NCI-H187 (cell line): ENCODE data around the gene HTT.

Experiments
- DNase-seq, 2 experiments: peaks; one replicate each; lab custom pipeline; 2025; lab: John Stamatoyannopoulos, UW

The HTT gene

DNA sequence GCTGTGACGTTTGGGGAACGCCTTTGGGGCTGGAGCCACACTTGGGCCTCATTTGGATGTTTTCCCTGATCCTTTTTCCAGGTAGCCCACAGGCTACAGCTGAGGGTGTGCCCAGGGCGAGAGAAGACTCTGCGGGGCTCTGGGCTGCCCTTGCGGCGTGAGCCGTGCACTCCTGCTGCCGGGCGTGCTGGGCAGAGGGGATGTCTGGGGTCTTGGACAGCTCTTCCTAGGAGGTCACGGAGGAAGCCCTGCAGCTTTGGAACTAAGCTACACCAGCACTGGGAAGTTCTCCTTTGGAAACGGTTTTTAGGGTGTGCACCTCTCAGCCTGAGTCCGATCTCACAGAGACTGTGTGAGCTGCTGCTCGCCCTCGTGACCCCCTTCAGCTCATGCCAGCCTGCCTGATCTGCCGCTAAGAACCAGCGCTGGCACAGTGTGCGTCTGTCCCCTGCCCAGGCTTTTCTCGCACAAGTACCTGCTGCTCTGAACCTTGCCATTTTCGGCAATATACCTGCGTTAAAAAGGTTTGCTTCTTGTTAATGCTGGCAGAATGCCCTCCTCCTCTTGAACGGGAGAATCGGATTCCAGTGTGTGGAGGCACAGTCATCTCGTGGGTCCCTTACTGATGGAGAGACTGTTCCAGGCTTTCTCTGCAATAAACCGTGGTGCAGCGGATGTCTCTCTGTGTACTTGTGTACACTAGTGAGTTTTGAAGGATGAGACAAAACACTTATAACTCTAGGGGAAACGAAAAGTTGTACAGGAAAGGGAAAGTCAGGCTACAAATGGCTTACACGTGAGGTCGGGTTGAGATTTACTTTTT, 188.8 kb downstream of the HTT start:
- DNase-seq, result no peak

DNA sequence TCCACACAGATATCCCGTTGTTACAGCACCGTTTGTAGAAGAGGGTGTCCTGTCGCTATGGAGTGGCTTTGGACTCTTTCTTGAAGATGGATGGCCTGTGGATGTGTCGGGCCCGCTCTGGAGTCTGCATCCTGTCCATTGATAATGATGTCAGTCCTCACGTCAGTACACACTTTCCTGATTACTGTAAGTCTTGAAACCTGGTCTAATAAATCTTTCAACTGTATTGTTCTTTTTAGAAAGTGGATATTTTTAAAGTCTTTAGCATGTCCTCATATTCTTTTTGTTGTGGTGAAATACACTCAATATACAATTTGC, 189.4 kb downstream of the HTT start:
- no peak for DNase-seq

DNA sequence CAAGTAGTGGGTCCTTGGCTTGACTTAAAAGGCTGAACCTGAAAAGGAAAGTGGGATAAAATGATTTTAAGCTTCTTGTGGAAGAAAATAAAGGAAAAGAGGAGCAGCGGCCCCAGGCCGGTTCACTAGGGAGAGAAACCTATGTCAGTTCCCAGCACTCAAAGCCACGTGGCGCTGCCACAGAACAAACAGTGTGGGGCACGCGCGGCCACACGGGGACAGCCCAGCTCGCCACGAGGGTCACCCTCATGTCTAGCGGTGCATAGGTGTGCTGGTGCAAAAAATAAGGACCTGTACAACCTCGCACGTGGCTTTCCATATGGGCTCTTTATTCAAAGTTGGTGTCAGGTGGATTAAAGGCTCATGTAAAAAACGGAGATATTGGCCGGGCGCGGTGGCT, 191.6 kb downstream of the HTT start:
- DNase-seq, result no peak

DNA sequence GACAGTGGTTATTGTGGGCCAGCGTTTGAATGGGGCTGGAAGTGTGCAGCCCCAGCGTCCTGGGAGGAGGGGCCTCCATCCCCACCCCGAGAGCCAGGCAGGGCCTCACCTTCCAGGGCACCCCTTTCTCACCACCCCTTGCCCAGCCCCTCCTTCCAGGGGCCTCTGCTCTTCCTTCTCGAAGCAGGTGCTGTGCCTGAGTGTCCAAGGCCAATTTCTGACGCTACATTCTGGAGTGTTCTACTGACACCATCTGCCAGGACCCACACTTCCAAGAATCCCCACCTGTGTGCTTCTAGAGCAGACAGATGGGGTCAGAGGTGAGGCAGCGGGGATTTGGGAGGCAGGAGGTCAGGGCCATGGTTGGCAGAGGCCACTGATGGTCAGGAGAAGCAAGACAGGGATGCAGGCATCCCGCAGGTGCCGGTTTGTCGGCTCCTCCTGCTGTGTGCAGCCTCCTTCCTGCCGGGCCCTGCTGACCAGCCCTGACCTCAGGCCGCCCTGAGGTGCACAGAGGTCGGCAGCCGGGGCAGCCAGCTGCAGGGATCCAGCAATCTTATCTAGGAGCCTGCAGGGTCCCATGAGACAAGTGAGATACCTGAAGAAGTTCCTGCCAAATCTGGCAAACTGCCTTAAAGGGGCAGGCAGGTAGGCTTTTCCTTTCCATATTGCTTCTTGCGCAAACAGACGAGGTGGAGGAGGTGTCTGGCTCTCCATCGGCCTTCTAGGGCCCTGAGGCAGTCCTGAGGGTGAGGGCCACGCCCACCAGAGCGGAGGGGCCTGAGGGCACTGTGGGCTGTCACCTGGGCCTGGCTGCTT, 193.3 kb downstream of the HTT start:
- DNase-seq, result no peak

DNA sequence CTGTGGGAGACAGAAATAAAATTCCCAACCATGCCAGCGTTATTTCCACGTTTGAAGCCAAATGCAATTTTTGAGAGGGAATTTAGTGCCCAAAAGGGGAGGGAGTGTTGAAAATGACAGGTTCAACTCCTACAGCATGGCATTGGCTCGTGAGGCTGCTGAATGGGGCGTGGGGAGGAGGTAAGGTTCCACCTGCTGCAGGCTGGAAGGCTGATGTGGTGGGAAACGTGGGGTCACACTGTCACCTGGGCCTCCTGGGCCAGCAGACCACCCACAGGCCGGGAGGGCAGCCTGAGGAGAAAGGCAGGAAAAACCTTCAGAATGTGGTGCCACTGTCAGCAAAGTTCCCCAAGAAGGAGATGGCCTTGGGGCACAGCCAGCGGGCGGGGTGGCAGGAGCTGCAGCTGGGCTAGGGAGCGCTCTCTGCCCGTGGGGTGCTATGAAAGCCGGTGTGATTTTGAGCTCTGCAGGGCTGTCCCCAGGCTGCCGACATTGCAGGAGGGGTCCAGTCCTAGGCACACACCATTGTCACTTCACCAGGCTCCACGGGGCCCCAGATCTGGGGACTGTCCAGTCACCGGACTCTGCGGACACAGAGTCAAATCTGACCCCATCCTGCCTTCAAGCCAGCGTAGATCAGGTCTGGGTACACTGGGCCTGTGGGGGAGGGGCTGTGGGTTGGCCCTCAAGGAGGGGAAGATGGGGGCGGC, 194.1 kb downstream of the HTT start:
- no peak for DNase-seq

DNA sequence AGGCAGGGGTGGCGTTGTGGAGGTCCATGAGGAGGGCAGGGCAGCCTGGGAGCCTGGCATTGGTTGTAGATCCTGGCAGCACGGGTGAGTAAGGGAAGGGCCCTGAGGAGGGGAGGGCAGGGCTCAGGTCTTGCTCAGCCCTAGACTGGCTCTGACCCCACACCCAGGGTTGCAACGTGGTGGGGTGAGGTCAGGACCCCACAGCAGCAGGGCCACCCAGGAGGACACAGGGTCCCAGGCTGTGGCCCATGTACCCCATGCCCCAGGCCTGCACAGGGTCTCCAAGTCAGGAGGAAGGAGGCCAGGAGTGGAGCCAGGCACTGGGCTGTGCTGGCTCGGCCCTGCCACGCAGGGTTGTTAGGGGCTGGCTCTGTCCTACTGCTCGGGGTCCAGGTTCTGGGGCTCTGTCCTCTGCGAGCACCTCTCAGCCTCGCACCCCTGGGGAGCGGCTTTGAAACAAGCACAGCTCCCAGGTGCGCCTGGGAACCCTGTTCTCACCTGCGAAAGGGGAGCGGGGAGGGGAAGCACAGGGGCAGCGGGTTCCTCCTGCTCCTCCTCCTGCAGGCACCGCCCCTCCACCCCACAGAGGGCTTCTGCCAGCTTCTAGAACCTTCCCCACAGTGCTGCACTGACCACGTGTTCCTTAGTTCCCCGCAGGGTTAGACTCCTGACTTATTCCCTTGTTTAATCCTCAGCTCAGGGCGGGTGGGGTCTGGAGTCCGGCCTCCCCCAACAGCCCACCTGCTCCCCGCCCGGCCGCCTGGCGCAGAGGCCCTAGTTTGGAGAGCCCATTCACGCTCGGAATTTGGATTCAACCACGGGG, 194.8 kb downstream of the HTT start:
- DNase-seq, result no peak

DNA sequence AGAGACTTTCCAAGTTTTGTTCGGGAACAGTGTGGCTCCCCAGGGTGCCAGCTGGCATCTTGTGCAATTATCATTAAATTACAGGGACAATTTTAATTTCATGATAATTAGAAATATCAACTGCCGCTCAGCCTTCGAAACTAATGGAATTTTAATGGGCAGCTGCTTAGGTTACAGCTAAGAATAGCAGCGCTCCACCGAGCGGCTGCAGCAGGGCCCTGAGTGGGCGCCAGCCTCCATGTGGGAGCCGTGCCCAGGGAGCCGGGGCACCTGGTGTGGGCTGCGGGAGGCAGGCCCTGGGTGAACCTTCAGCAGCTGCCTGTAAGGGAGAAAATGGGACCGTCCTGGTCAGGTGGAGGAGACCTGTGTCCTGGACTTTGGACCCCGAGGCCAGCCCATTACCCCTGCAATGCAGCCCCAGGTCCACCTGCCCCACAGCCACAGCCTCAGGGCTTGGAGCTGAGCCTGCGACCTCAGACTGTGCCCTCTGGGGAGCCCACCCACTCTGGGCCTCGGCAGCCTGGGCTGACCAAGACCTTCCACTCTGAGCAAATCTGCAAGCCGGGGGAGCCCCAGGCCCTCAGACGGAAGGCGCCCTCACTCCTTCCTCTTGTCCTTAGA, 195.6 kb downstream of the HTT start:
- DNase-seq, result no peak

DNA sequence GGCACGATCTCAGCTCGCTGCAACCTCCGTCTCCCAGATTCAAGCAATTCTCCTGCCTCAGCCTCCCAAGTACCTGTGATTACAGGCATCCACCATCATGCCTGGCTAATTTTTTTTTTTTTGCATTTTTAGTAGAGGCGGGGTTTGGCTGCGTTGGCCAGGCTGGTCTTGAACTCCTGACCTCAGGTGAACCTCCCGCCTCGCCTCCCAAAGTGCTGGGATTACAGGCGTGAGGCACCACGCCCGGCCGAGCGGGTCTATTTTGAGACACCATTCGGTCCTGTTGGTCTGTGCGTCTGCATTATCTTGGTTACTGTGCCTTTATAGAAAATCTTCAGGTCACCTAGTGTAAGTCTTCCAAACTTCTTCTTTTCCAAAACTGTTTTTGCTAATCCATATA, 196.7 kb downstream of the HTT start:
- no peak for DNase-seq

DNA sequence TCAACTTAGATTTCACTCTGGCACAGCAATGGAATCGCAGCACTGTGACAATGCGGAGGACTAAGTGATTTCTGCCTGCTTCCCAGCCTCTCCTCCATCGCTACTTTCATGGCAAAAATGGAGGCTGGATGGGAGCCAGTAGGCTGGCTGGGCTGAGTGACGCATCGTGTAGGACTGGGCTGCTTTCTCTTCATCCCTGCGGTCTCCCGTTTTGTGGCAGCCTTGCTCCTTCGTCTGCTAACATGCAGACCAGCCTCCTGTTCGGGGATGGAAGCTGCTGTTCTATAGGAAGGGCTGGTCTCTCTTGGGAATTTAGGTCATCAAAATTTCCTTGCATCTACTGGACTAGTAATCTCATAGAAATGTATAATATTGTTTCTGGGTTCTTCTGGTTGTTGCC, 202.5 kb downstream of the HTT start:
- no peak for DNase-seq

DNA sequence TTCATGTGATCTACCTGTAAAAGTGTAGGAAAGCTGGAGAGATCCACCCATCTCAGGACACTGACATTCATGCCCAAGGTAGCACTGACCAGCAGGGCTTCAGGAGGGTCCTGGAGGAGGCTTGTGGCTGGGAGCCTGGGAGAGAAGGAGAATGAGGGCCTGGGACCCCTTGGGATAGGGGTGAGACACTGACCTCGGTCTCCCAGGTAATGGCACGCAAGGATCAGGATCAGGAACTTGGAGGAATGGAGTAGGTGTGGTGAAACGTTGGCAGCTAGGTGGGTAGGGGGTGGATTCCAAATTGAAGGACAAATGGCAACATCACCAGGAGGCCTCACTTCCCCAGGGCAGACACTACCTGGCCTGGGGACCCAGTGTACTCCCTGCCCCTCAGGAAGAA, 206.0 kb downstream of the HTT start:
- no peak for DNase-seq

DNA sequence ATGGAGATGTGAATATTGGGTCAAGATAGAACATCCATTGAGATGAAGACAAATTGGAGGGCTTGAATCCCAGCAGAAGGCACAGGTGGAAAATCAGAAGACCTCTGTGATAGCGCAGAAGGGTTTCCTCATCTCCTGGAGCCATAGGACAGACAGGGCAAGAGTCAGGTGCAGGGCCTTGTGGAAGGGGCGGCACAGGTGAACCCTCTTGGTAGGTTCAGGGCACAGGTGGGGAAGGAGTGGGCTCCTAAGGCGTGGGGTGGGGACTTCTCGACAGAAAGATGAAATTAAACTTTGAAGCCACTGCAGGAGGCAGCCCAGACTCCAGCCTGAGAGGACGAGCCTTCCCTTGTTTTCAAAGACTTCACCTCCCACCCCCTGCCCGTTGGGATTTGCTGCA, 209.0 kb downstream of the HTT start:
- DNase-seq, result no peak

DNA sequence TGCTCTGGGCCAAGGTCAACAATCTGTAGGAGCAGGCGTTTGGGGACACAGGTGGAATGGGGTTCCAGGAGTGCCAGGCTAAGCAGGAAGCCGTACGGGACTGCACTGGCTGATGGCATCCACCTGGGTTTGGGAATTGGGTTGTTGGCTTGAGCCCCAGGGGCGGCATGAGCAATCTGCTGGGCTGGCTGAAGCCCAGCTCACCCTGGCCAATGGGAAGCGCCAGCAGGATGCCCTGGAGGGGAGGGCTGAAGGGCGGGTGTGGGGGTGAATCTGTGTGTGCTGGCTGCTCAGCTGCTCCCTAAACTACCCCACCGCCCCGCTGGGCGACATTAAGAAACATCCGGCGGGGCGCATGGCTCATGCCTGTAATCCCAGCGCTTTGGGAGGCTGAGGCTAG, 209.4 kb downstream of the HTT start:
- no peak for DNase-seq

DNA sequence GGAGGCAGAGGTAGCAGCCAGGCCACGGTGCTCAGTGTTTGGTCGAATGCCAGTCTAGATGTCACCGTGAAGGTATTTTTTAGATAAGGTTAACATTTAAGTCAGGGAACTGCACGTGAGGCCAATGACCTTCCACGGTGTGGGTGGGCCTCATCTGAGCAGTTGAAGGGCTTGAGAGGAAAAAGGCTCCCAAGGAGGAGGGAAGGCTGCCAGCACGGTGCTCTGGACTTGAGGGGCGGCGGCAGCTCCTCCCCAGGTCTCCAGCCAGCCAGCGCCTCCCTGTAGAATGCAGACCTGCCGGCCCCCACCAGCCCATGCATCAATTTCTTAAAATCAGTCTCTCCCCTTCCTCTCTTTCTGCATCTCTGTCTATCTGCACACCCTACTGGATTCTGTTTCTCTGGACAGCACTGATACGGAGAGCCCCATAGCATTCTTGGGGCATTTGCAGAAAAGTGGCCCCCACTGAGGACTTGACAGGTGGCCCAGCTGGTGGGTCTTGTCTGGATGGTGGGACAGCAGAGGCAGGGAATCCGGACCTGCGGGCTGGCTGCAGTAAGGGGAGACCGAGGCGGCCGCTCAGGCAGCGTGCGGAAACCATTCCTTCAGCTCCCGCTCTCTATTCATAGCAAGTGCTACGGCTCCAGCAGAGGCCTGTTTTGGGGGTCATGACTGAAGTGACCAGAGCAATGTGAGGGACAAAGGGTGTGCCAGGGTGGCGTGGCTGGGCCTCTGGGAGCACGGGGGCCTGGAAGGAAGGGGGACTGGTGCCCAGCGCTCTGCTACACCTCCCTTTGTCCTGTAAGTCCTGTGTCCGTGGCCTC, 210.5 kb downstream of the HTT start:
- DNase-seq, result no peak

DNA sequence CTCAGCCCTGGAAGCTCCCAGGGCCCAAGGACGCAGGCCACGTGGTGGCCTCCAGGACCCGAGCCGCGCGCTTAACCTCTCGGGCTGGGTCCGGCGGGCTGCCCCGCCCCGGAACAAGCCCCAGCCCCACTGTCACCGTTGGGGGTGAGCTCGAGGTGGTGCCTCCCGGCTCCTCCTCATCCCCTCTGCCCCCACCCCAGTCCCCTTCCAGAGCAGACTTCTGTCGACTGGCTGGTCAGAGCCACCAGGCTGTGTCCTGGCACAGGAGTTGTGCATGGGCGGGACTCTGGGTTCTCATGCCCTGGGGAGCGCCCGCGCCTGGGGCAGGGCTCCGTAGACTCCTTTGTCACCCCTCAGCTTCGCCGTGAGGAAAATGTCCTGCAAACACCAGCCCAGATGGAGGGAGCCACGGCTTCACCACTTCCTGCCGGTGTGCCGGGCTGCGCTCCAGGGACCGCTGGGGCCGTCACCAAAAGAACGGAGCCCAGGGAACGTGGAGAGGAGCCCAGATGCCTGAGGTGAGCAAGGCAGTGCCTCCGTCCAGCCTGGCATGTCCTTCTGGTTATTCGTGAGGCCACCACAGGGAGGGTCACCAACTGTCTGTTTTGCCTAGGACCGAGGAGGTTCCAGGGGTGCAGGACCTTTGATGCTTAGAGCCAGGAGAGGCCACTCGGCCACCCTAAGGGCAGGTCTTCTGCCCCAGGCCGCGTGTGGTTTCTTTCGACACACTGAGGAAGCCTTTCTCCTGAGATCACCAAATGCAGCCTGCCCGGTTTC, 211.3 kb downstream of the HTT start:
- DNase-seq, result no peak

DNA sequence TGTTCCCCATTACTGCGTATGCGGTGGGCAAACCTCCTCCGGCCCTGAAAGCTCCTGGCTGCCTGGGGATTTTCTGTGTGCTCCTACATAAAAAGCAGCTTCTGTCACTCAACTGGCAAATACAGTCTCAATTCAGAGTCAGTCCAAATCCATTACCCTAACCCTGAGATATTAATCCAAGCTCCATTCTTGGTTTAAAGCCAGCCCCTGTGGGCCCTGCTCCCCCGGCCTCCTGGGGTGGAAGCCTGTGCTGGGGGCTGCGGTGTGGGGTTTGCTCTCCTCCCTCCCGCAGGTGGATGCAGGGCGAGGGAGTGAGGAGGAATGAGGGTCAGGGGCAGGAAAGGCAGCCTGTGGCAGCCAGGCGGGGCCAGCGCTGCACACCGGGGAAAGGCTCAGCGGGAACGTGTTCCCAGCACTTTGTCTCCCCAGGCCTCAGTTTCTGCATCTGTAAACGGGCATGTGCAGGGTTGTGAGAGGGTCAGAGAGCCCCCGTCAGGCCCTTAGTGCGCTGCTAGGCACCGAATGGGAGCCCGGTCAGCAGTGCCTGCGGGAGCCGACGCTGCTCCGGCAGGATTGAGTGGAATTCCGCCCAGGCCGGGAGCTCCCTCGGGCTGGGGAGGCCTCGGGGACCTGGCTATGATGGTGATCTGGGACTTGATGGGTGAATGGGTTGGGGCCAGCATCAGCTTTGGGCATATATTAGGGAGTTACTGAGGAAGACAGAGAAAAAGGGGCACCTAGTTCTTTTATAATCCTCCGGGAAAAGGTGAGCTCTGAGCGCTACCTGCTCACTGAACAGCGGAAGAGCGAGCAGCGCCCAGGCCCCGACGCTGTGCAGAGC, 212.1 kb downstream of the HTT start:
- DNase-seq, result no peak

DNA sequence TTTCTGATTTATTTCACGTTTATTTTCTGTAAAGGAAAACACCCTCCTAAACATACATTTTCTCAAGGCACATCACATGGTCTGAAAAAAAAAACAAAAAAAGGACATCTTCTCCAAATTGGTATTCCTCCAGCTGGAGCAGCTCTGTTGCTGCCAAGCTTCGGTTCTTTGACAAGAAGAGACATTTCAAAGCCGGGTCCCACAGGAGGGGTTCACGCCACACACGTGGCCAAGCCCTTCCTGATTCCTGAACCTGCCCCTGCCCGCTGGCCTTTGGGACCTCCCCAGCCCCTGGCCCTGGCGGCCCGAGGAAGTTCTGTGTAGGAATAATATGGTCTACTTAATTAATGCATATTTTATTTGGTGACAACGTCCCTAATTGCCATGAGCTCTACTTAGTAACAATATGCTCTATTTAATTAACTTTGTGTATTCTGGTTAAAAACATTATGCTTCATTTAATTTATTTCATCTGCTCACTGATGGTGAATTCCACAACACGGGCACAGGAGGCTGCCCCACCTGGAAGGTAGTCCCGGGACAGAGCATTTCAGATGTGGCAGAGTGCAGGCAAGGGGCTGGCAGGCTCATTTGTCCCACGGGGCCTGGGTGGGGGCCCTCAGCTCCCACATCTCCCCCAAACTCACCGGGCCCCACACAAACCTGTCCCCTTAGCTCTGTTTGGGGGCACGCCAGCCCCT, 212.9 kb downstream of the HTT start:
- no peak for DNase-seq

DNA sequence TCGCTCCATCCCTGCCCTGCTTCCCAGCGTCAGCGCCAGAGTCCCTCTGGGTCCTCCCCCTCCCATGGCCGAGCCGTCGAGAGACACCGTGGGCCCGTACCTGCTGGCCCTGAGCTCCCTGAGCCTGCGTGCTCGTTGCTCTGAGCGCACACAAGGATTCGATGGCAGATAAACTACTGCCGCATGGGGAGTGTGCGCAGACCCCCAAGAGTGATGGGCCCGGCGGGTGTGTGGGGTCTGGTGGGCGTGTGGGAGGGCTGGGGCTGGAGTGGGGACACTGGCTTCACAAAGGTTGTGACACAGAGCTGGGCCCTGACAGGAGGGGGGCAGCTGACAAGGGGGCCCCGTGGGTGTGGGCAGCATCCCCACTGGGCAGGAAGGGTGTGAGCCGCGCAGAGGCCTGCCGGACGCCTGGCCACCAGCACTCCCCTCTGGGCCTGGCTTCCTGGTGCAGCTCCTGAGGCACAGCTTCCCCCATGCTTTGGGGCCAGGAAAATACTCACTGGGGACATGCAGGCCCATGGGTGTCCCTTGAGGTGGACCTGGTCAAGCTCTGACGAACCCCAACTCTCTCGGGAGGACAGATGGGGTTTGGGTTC, 213.6 kb downstream of the HTT start:
- DNase-seq, result no peak

DNA sequence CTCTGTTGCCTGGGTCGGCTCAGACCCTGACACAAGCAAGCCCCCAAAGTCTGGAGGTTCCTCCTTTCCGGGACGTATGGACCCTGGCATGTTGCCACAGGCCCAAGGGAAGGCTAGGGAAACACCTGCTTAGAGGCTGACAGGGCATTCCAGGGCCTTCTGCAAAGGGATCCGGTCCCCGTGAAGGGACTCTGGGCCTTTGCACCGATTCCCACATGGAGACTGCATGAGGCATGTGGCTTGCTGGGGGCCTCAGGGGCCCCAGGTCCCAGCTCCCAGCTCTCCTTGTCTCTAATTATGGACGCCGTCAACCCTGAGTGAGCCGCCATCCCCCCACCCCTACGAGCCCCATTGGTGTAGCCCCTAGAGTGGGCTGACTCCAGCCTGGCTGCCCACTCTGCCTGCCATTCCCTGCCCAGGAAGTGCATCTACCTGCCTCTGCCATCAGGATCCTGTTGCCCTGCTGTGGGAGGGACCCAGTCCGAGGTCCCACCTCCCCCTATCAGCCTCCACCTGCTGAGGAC, 214.2 kb downstream of the HTT start:
- no peak for DNase-seq
